Endothelial cell of umbilical vein (primary cell): ENCODE measurements around the gene ANKRD63. TPM values are rescaled to one million over a fixed set of nuclear protein-coding genes. Genes with fewer than 3 reads are reported as not detected.

Source experiments
- BruUV-seq: library from RNA; stranded (reverse); fragments of 400-500 nt; replicated peaks from 2 replicates; lab custom pipeline; 2021; lab: Mats Ljungman, UMichigan
- CTCF ChIA-PET: fragments of 300-600, 350-600 bp; sonication (Branson Sonifier 250); formaldehyde crosslinking; loops from one replicate; lab custom pipeline; 2021; ENCODE audit warnings: antibody characterized with exemption, inconsistent platforms; lab: Charles Lee
- POLR2A ChIA-PET: fragments of 300-600, 350-600 bp; sonication (Branson Sonifier 250); formaldehyde crosslinking; loops from one replicate; lab custom pipeline; 2021; ENCODE audit warnings: antibody characterized with exemption, inconsistent platforms; lab: Charles Lee
- DNase-seq: peaks from one replicate; pipeline ENCODE4 v3.0.0-alpha.2; 2011; ENCODE audit warnings: low read depth, low spot score
- FAIRE-seq: peaks from 2 replicates; lab custom pipeline; 2011; peaks lifted over from hg19 to GRCh38; lab: Jason Lieb, UNC
- H2AFZ ChIP-seq: 2 replicates; pipeline ENCODE4 v1.6.0; 2012; ENCODE audit warnings: low read depth, low read length, control low read depth, inconsistent platforms
- H3K27ac ChIP-seq: 2 replicates; pipeline ENCODE4 v1.5.1; 2011; ENCODE audit warnings: low read depth, mild to moderate bottlenecking, control low read depth, low read length, moderate library complexity; ENCODE audit not compliant: insufficient read depth
- H3K27me3 ChIP-seq, 2 experiments: 2 replicates each; pipeline versions ENCODE4 v1.6.0 to v1.6.1; 2011; ENCODE audit warnings: low read length in 2 of 2, mixed read lengths in 1 of 2; ENCODE audit not compliant: control insufficient read depth in 2 of 2, insufficient read depth in 2 of 2
- H3K36me3 ChIP-seq, 2 experiments: 2 replicates in 1 of 2; 3 replicates in 1 of 2; pipeline ENCODE4 v1.5.1; 2011; ENCODE audit warnings: low read length in 2 of 2, mild to moderate bottlenecking in 1 of 2, moderate library complexity in 1 of 2; ENCODE audit not compliant: control insufficient read depth in 2 of 2, insufficient read depth in 2 of 2; ENCODE audit errors: extremely low read depth in 1 of 2
- H3K4me1 ChIP-seq: 3 replicates; pipeline ENCODE4 v1.5.1; 2011; ENCODE audit warnings: mild to moderate bottlenecking, low read length; ENCODE audit not compliant: control insufficient read depth, insufficient read depth; ENCODE audit errors: extremely low read depth
- H3K4me2 ChIP-seq: 2 replicates; pipeline ENCODE4 v1.6.1; 2011; ENCODE audit warnings: low read length, control low read depth, mixed read lengths; ENCODE audit not compliant: insufficient read depth
- H3K4me3 ChIP-seq, 3 experiments: fragments of 200-600 bp in 1 of 3; sonication (generic), shearing (Covaris generic) in 1 of 3; replicated peaks in 1 of 3; 2 replicates each; pipeline ENCODE4 v1.5.1; 2011 to 2016; ENCODE audit warnings: control low read depth in 3 of 3, low read length in 3 of 3, mild to moderate bottlenecking in 2 of 3, inconsistent platforms in 1 of 3, low read depth in 1 of 3, moderate library complexity in 1 of 3; ENCODE audit not compliant: insufficient read depth in 1 of 3
- H3K79me2 ChIP-seq: 2 replicates; pipeline ENCODE4 v1.6.0; 2012; ENCODE audit warnings: low read length, inconsistent platforms; ENCODE audit not compliant: control insufficient read depth, insufficient read depth
- H3K9ac ChIP-seq: replicated peaks from 2 replicates; pipeline ENCODE3; 2011; ENCODE audit warnings: low read length, control low read depth; ENCODE audit not compliant: insufficient read depth; ENCODE audit errors: extremely low read depth
- H3K9me1 ChIP-seq: replicated peaks from 3 replicates; pipeline ENCODE4 v1.6.0; 2011; ENCODE audit warnings: mild to moderate bottlenecking, low read length; ENCODE audit not compliant: control insufficient read depth, insufficient read depth; ENCODE audit errors: extremely low read depth
- H3K9me3 ChIP-seq: replicated peaks from 2 replicates; pipeline ENCODE4 v1.5.1; 2012; ENCODE audit warnings: low read length, inconsistent platforms; ENCODE audit not compliant: control insufficient read depth, insufficient read depth
- H4K20me1 ChIP-seq: replicated peaks from 2 replicates; pipeline ENCODE3; 2011; ENCODE audit warnings: mild to moderate bottlenecking, low read length; ENCODE audit not compliant: control insufficient read depth, insufficient read depth; ENCODE audit errors: extremely low read depth
- CTCF ChIP-seq, 2 donors: IDR thresholded peaks; 1 replicate in 1 of 2; 2 replicates in 1 of 2; pipeline ENCODE4 v1.5.1; 2011; ENCODE audit warnings: low read length in 2 of 2, mild to moderate bottlenecking in 2 of 2, moderate library complexity in 2 of 2, control low read depth in 1 of 2, inconsistent platforms in 1 of 2, low read depth in 1 of 2; ENCODE audit not compliant: insufficient read depth in 1 of 2; ENCODE audit errors: extremely low read depth in 1 of 2
- EZH2 ChIP-seq: IDR thresholded peaks from 2 replicates; pipeline ENCODE4 v1.6.1; 2012; ENCODE audit warnings: borderline replicate concordance, low read depth, mild to moderate bottlenecking, moderate library complexity, low read length, inconsistent platforms; ENCODE audit not compliant: severe bottlenecking
- FOS ChIP-seq: IDR thresholded peaks from 2 replicates; pipeline ENCODE4 v1.6.1; 2011; ENCODE audit warnings: mild to moderate bottlenecking, low read length, moderate library complexity, borderline replicate concordance; ENCODE audit not compliant: insufficient read depth
- GATA2 ChIP-seq: IDR thresholded peaks from 2 replicates; pipeline ENCODE4 v1.7.0; 2011; ENCODE audit warnings: low read depth, mild to moderate bottlenecking, moderate library complexity, mixed read lengths, low read length; ENCODE audit not compliant: insufficient read length, insufficient read depth
- JUN ChIP-seq: IDR thresholded peaks from 2 replicates; pipeline ENCODE4 v1.6.1; 2011; ENCODE audit warnings: borderline replicate concordance, low read depth; ENCODE audit not compliant: insufficient read length, insufficient read depth
- MYC ChIP-seq: IDR thresholded peaks from one replicate; pipeline ENCODE4 v1.6.1; 2011; ENCODE audit warnings: mild to moderate bottlenecking, low read depth, low read length
- POLR2A ChIP-seq: IDR thresholded peaks from 2 replicates; pipeline ENCODE4 v1.6.1; 2012; ENCODE audit warnings: low read depth, mild to moderate bottlenecking, control low read depth, low read length
- POLR2AphosphoS5 ChIP-seq: IDR thresholded peaks from 2 replicates; pipeline ENCODE4 v1.6.1; 2012; ENCODE audit warnings: low read depth, mild to moderate bottlenecking, control low read depth, low read length, moderate library complexity; ENCODE audit not compliant: insufficient read depth
- dilution Hi-C: fragments of 300-500 bp; cut with MboI; formaldehyde crosslinking; loops from one replicate; pipeline ENCODE4 v1.15.0; 2019; ENCODE audit warnings: low sequenced_read_pairs; ENCODE audit not compliant: extremely low pct_ligation_motif_present
- intact Hi-C: fragments of 100-400 bp; cut with micrococcal nuclease; formaldehyde crosslinking; loops from one replicate; pipeline ENCODE4 v1.10.0; 2022
- polyA plus RNA-seq, 4 experiments: library from polyadenylated mRNA; depleted of rRNA in 3 of 4; stranded (reverse) in 3 of 4; unstranded in 1 of 4; fragments of >200 nt; gene quantifications; 2 replicates each; pipeline versions ENCODE4 v1.2.1 to v1.2.3, GENCODE V29; 2011 to 2012; ENCODE audit warnings: missing spikeins in 1 of 4
- total RNA-seq: library from RNA; stranded (reverse); gene quantifications from 2 replicates; pipeline ENCODE4 v1.2.3, GENCODE V29; 2021
- TF ChIP-seq, protein P1 (sequence below): IDR thresholded peaks from 2 replicates; pipeline ENCODE4 v1.6.1; 2011; ENCODE audit not compliant: insufficient read depth, insufficient read length

The ANKRD63 gene
- total and polyA plus RNA-seq, 2 donors (not counting 3 experiments of a cell fraction or from before 2014, with no cell fraction given), result not detected

GRCh38 chr15:40277471-40277870 lies 5.4 kb downstream of the ANKRD63 start:
- no peaks in the 10 kb centered on the region for H3K79me2 ChIP-seq
- no peak overlapping the region for H3K27ac ChIP-seq
- H3K27me3 ChIP-seq, result peaks cover 37 to 53% of the 10 kb centered on the region in 2 experiments
- POLR2A ChIA-PET, result no interaction called here
- no peaks in the 10 kb centered on the region for H4K20me1 ChIP-seq
- no peaks in the 10 kb centered on the region for H3K9me1 ChIP-seq
- TF ChIP-seq POLR2A, result no peak
- TF ChIP-seq GATA2, result no peak
- no peak for TF ChIP-seq CTCF (IDR thresholded peaks at IDR 0.05; ENCODE audit: extremely low read depth in 1 of 2, insufficient read depth in 1 of 2, low read depth in 1 of 2, low read length in 2 of 2)
- TF ChIP-seq FOS, result no peak
- TF ChIP-seq, protein P1, sequence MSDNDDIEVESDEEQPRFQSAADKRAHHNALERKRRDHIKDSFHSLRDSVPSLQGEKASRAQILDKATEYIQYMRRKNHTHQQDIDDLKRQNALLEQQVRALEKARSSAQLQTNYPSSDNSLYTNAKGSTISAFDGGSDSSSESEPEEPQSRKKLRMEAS, result no peak
- TF ChIP-seq JUN, result no peak
- TF ChIP-seq EZH2, result no peak
- TF ChIP-seq POLR2AphosphoS5, result no peak
- no peak for TF ChIP-seq MYC
- no peaks in the 10 kb centered on the region for H3K9me3 ChIP-seq
- no peak overlapping the region for H3K4me2 ChIP-seq
- FAIRE-seq, result no peak
- H3K4me1 ChIP-seq, result peaks cover 4% of the 10 kb centered on the region
- no peak overlapping the region for H3K9ac ChIP-seq
- no peak overlapping the region for H2AFZ ChIP-seq
- no TSS peak for BruUV-seq
- DNase-seq, result no peak
- dilution Hi-C loops (no loop called here), intact Hi-C loops (loop anchor here (10.0 kb wide), 1 partner anchor 173 kb away; the partner anchor contains the start of gene BMF)
- H3K36me3 ChIP-seq, result no peaks in the 10 kb centered on the region
- CTCF ChIA-PET, result interaction anchor here (1.0 to 20.1 kb wide), 7 partner anchors 25 to 232 kb away, joined by 3 to 879 read pairs (median 46); partner anchors contain the start of genes CCDC9B and PLCB2
- H3K4me3 ChIP-seq, result no peak overlapping the region
